ENCODE measurements around the gene AMN. TPM values are rescaled to one million over a fixed set of nuclear protein-coding genes. Genes with fewer than 3 reads are reported as not detected.

The AMN gene
- total and polyA plus RNA-seq, 9 donors: 0.10 to 4.6 (median 0.59) TPM; not detected in 1

- WGBS, 3 donors: 61 to 70% (median 67%) methylated on average over 23 of the region's 23 CpGs
- DNase-seq: no peak
- no peaks in the 10 kb centered on the region for H3K27me3 ChIP-seq
- H3K27ac ChIP-seq: no peak overlapping the region
- no peaks in the 10 kb centered on the region for H3K36me3 ChIP-seq
- TF ChIP-seq POLR2A (IDR thresholded peaks at IDR 0.05) (no peak), EP300 (IDR thresholded peaks at IDR 0.05) (no peak)
- TF ChIP-seq, protein P1, sequence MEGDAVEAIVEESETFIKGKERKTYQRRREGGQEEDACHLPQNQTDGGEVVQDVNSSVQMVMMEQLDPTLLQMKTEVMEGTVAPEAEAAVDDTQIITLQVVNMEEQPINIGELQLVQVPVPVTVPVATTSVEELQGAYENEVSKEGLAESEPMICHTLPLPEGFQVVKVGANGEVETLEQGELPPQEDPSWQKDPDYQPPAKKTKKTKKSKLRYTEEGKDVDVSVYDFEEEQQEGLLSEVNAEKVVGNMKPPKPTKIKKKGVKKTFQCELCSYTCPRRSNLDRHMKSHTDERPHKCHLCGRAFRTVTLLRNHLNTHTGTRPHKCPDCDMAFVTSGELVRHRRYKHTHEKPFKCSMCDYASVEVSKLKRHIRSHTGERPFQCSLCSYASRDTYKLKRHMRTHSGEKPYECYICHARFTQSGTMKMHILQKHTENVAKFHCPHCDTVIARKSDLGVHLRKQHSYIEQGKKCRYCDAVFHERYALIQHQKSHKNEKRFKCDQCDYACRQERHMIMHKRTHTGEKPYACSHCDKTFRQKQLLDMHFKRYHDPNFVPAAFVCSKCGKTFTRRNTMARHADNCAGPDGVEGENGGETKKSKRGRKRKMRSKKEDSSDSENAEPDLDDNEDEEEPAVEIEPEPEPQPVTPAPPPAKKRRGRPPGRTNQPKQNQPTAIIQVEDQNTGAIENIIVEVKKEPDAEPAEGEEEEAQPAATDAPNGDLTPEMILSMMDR (IDR thresholded peaks at IDR 0.05): no peak
- no peak overlapping the region for H3K4me3 ChIP-seq
- intact Hi-C loops (cut with DNase I): no loop called here
- no peaks in the 10 kb centered on the region for H3K9me3 ChIP-seq
- H3K4me1 ChIP-seq (ENCODE audit: insufficient read depth): no peaks in the 10 kb centered on the region
These were observed 27.5 kb downstream of the AMN start for GRCh38 chr14:102949801-102950451.

DNA sequence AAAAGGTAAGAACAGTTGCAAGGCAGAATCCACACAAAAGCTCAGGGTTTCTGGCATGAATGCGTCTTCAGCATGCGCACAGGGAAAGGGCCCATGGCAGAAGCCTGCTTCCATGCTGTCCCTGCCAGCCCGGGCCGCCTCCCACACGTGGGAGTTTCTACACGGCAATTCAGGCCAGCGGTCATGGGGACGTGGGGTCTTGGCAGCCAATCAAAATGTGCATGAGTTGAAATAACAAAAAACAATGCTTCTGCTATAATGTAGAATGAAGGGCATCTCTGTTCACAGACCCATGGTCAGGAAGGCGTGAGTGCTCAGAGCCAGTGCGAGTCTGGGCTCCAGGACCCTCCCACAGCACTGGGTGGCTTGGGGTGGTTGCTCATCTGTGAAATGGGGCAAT lies 28.6 kb downstream of the AMN start:
- H3K4me3 ChIP-seq: no peak overlapping the region
- TF ChIP-seq EP300 (IDR thresholded peaks at IDR 0.05) (no peak), POLR2A (IDR thresholded peaks at IDR 0.05) (no peak)
- TF ChIP-seq, protein P1 (IDR thresholded peaks at IDR 0.05): no peak
- H3K9me3 ChIP-seq: no peaks in the 10 kb centered on the region
- 23 to 28% (median 23%) methylated on average over 10 of the region's 10 CpGs for WGBS, 3 donors
- no peaks in the 10 kb centered on the region for H3K36me3 ChIP-seq
- intact Hi-C loops (cut with DNase I): no loop called here
- DNase-seq: peak in 3 of 5 donors; percentile 46 to 77 (median 58)
- no peak overlapping the region for H3K27ac ChIP-seq
- no peaks in the 10 kb centered on the region for H3K4me1 ChIP-seq (ENCODE audit: insufficient read depth)
- no peaks in the 10 kb centered on the region for H3K27me3 ChIP-seq

DNA sequence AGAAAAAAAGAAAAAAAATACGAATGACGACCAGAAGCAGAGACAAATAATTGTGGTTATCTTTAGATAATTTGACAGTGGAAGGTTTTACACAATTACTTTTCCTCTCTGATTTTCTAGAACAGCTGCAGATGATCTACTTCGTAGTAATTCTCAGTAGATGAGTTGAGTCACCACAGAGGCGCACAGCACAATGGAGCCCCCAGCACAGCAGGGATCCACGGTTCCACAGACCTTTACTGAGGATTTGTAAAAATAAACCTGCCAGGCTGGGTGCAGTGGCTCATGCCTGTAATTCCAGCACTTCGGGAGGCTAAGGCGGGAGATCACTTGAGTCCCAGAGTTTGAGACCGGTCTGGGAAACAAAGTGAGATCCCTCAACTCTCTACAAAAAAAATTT lies 29.3 kb downstream of the AMN start:
- no peak for DNase-seq
- no peaks in the 10 kb centered on the region for H3K36me3 ChIP-seq
- intact Hi-C loops (cut with DNase I): no loop called here

GRCh38 chr14:102952276-102952675 lies 29.8 kb downstream of the AMN start:
- no peak for TF ChIP-seq POLR2A (IDR thresholded peaks at IDR 0.05)
- TF ChIP-seq EP300 (IDR thresholded peaks at IDR 0.05): no peak
- TF ChIP-seq, protein P1 (IDR thresholded peaks at IDR 0.05): no peak
- Histone ChIP-seq H3K36me3 (no peaks in the 10 kb centered on the region), H3K4me1 (ENCODE audit: insufficient read depth) (no peaks in the 10 kb centered on the region), H3K4me3 (no peak overlapping the region), H3K27me3 (no peaks in the 10 kb centered on the region), H3K9me3 (no peaks in the 10 kb centered on the region), H3K27ac (no peak overlapping the region)
- no peak for DNase-seq
- 92 to 93% (median 92%) methylated on average over 6 of the region's 6 CpGs for WGBS, 3 donors
- intact Hi-C loops (cut with DNase I): no loop called here

More for the DNA sequence above, 29.3 kb downstream of the AMN start:
- Histone ChIP-seq H3K4me1 (ENCODE audit: insufficient read depth) (no peaks in the 10 kb centered on the region), H3K9me3 (no peaks in the 10 kb centered on the region), H3K4me3 (no peak overlapping the region), H3K27ac (no peak overlapping the region), H3K27me3 (no peaks in the 10 kb centered on the region)
- WGBS, 3 donors: 66 to 76% (median 74%) methylated on average over 8 of the region's 8 CpGs
- TF ChIP-seq, protein P1 (IDR thresholded peaks at IDR 0.05): no peak
- TF ChIP-seq EP300 (IDR thresholded peaks at IDR 0.05) (no peak), POLR2A (IDR thresholded peaks at IDR 0.05) (no peak)

Measured in ovary (tissue), 9 donors.